Loucy (cell line): ENCODE results near the gene VWF.

Experiments
- CTCF ChIP-seq: fragments of 200-600 bp; sonication (generic); conservative IDR thresholded peaks from 2 replicates; pipeline ENCODE4 v1.5.1; 2014; ENCODE audit warnings: mild to moderate bottlenecking, antibody characterized with exemption, low read length
- EZH2phosphoT487 ChIP-seq: fragments of 200-600 bp; IDR thresholded peaks from 2 replicates; pipeline ENCODE4 v1.6.1; 2018; ENCODE audit warnings: antibody characterized with exemption, mild to moderate bottlenecking, moderate library complexity, borderline replicate concordance

DNA sequence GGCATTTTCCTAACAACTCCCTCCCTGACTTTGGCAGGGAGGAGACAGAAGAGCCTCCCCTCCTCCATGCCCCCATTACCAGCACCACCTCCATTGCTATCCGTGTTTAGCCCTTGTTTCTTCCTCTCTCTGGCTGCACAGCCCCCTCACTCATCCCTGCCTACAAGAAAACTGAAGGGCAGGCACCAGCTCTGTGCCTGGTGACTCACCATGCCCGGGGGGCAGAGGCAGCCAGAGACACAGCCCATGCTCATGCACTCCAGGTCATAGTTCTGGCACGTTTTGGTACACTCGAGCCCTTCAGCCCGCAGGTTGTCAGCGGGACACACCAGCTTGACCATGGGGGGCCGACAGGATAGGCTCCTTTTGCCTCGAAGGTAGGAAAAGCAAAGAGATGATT, 80.4 kb downstream of the VWF start:
- no peak for TF ChIP-seq CTCF
- TF ChIP-seq EZH2phosphoT487: no peak
